HEK293 (cell line): ENCODE data around the gene SPTBN1.

Source experiments
- CTCF ChIP-seq: fragments of 450-650 bp; formaldehyde crosslinking; IDR thresholded peaks from 2 replicates; pipeline ENCODE4 v1.5.1; 2016; ENCODE audit warnings: missing biosample characterization, missing genetic modification characterization
- ZNF202 ChIP-seq: fragments of 450-650 bp; formaldehyde crosslinking; IDR thresholded peaks from 2 replicates; pipeline ENCODE4 v1.5.1; 2016; ENCODE audit warnings: missing biosample characterization, missing genetic modification characterization, borderline replicate concordance

DNA sequence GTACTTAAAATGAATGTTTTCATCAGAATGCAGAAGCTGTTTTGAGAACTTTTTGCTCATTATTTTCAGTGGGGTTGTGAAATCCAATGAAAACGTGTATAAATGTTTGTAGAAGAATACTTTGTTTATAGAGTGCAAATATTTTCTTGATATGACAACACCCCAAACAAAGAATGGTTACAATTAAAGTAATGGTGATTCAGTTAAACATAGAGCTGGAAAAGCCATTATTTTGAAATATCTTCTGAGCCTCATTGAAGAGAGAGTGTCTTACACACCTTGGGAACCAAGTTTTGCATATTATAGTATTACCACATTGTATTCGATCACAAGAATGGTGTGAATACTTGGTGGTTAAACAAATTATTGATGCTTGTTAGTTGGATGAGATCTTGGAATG is 48.7 kb downstream of the SPTBN1 start:
- no peak for TF ChIP-seq CTCF (tag by site-specific recombination)
- no peak for TF ChIP-seq ZNF202 (tag by site-specific recombination)
